Hypothalamus (tissue), 51 donors: ENCODE data around the gene HES7.
"Not testable (repeated sequence)": the region's sequence is repeated elsewhere in the genome, so short reads cannot be mapped to it uniquely, and the experiment has no call there.

Source experiments
- DNase-seq, 51 donors: peaks; one replicate each; lab custom pipeline; 2025; lab: John Stamatoyannopoulos, UW

HES7 gene

DNA sequence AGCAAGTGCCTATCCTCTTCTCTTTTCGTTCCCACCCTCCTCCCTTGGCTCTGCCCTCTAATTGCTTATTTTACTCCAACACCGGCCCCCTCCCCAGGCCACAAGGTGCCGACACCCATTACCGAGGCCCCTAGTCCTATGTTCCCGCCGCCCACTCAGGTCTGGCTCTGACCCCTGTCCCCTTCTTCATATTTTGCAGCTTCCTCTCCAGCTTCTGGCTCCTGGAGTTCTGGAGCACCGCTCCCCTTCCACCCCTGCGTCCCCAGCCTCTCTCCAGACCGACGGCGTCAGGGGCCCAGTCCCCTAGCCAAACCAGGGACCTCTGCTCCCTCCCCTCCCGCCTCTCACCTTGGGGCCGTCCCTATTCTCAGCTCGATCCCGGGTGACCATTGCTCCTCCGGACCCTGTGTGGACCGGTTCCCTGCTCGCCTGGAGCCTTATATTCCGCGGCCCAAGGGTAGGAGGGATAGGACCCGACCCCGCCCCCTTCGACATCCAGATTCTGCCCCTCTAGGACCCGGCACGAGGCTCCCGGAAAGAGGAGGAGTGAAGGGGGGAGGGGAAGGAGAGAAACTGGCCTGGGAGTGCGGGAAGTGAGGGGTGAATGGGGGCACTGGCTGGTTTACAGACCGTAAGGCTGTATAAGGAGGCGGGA, at the start of gene HES7:
HES7 (minus strand) TSS at position 412 of the 655 bp plus-strand sequence; CDS start at position 390, 22 bp downstream.
- no peak for DNase-seq

DNA sequence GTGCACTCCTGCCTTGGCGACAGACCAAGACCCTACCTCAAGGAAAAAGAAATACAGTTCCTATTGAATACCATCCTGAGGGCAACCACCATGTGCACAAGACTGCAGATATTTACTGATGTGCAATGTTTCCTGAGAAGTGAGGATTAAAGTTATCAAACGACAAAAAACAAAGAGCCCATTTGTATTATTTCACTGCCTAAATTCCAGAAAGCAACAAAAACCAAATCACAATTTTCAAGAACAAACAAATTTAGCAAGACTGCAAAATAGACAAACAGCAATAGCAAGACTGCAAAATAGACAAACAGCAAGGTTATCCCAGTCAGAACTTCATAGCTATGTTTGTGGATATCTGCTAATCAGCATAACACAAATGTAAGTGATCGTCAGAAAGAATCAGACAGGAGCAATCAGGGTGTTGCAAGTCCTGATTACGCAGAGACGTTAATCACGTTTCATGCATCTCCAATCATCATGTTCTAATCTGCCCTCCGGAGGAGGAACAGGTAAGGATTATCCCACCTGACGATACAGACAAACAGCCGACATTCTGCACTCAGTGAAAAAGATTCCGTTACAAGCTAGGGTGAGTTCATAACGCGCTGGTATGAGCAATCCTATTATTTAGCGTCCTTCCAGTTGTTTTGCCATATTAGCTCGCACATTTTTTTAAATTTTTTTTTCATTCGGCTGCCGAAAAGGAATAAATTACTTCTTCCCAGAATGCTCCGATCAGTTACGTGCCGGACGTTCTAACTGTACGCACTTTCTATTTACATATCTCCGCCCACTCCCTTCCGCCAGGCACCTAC, 49.4 kb upstream of the HES7 start:
- peak in 44 of 51 donors; percentile 17 to 97 (median 70) for DNase-seq

DNA sequence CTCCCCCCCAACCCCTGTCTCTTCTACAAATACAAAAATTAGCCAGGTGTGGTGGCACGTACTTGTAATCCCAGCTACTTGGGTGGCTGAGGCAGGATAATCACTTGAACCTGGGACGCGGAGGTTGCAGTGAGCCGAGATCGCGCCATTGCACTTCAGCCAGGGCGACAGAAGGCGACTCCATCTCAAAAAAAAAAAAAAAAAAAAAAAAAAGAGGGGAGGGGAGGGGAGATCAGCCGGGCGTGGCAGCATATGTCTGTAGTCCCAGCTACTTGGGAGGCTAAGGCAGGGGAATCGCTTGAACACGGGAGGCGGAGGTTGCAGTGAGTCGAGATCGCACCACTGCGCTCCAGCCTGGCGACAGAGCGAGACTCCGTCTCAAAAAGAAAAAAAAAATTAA, 46.3 kb upstream of the HES7 start:
- DNase-seq, result not testable (repeated sequence)

DNA sequence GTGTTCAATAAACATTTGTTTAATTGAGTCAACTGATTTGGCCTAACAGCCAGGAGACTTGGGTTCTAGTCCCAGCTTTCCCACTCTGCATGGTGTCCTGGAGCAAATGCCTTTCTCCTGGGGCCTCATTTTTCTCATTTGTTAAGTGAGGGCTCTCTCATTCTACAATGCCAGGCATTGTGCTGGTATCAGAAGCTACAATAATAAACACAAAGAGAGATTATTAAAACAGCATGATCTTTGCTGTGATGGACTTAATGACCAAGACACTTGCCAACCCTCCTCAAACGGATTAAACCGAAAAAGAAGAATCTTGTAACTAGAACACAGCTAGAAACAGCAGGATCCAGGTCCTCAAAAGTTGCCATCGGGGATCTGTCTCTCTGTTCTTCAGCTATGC, 43.6 kb upstream of the HES7 start:
- DNase-seq, result no peak

DNA sequence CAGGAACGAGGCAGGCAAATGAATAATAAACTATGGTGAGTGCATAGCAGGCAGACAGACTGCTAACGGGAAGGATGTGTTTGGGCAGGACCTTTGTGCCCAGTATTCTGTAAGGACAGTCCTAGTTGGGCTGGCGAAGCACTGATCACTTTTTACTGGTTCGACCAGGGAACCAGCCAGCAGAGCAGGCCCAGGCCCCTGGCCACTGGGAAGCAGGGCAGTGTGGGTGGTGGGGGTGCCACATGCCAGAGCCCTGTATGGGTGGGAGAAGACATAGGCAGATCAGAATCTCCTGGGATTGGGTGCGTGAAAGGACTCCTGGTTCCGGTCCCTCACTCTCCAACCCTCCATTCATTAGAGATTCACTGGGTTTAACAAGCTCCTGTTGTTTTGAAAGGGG, 42.8 kb upstream of the HES7 start:
- no peak for DNase-seq

DNA sequence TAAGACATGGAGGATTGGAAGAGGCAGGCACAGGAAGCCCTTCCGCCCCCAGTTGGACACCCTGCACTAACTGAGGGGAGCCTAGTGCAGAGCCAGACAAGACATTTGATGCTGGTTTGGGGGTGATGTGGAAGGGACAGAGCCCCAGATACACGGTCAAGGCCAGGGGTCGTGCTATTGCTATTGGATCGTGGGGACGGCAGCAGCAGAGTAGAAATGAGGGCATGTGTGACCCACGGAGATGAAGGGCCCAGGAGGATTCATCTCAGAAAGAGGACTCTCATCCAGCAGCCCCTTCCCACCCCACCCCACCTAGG, 40.9 kb upstream of the HES7 start:
- DNase-seq, result no peak

DNA sequence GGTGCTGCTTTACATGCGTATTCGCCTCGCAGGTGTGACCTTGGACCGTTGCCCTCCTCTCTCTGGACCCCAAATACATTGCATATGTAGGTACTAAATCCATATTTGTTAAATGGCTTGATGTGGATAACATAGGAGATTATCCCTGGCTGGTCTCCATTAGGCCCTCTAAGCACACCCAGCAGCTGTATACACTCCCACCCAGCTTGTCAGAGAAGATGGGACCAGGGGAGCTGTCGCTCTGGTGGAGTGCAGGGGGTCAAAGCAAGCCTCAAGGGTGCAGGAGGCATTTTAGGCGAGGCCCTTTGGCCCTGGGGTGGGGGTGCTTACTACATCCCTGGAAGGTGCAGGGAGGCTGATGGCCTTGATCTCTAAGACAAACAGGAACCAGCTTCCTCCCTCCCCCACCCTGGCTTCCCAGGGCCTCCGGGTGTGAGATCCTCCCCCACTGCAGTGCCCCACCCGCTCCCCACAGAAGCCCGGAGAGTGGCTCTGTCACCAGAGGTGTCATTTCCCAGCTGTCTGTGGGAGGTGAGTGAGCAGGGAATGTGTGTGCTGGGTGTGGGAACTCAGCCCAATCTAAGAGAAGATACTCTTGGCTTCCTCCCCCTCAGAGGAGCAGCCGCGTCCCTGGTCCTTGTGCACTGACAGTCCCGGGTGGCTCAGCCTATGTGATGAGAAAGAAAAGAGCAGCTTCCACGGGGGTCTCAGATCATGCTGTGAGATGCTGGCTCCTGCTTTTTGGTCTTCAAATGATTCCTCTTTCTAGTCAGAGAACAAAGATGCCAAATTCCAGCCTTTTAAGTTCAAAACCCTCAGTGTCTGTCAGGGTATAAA, 40.3 kb upstream of the HES7 start:
- DNase-seq, result peak in 32 of 51 donors; percentile 13 to 83 (median 42)

DNA sequence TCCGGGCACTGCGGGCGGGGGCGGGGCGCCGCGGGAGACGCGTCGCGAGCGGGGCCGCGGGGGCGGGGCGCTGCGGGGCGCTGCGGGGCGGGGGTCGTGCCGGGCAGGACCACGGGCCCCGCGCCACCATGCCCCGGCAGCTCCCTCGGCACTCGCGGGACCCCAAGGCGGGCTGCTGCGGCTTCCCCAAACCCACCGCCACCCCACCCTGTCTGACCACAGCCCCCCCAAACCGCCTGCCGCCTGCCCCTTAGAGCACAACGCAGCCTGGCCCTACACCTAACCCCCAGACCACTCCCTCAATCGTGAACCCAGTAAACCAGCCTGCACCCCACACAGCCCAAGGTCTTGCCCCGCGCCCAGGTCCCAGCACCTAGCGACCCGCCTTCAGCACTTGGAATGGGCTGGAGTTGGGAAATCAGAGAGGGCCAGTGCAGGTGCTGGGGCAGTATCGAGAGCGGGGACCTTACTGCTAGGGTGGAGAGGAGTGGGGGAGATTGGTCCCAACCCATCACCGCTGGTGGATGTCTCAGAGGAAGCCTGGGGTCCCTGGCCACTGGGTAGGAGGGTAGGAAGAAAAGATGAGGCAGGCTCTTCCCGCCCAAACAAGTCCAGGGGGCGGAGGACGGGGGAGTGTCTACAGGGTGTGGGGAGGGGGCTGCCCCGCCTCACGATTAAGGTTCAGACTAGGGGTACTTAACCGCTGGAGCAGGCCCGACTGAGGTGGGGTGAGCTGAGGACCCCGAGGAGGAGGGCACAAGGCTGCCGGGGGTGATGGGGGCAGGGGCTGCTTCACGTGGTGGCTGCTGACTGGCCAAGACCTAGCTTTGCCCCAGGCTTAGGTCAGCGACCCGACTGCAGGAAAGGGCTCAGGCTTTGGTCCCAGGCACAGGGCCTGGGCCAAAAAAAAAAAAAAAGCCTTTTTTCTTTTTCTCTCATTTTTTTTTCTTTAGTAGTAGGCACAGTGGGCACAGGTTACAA, 39.4 kb upstream of the HES7 start:
- peak in 12 of 51 donors; percentile 28 to 65 (median 54) for DNase-seq

DNA sequence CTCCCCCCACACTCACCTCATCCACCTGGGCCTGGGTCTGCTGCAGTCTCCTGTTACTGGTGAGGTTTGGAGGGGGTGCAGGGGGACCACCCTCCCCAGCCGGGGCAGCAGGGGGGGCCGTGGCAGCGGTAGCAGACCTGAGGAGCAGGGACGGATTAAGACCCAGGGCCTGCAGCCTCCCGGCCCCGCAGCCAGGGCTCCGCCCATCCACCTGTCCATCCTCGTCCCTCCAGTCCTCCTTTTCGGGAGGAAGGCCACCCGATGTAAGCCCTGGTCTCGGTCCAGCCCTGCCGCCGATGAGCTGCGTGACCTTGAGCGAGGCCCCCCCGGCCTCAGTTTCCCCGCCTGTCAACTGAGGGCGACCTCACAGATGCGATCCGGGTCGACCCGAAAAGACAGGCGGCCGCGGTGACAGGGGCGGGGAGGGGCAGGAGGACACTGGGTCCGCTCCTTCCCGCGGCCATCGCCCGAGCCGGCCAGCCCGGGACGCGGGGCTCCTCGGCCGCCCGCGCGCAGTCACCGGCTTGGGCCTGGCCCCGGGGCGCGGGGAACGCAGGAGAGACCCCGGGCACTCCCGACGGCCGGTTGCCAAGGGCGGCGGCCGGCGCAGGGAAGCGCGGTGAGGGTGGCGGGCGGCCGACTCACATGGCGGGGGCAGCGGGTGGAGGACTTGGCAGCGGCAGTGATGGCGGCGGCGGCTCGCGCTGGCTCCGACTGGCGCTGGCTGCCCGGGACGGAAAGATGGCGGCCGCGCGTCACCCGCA, 38.5 kb upstream of the HES7 start, which contains the start of gene VAMP2:
VAMP2 (minus strand) TSS at position 716 of the 764 bp plus-strand sequence; CDS start at position 647, 69 bp downstream.
- peak in 45 of 51 donors; percentile 18 to 89 (median 70) for DNase-seq

DNA sequence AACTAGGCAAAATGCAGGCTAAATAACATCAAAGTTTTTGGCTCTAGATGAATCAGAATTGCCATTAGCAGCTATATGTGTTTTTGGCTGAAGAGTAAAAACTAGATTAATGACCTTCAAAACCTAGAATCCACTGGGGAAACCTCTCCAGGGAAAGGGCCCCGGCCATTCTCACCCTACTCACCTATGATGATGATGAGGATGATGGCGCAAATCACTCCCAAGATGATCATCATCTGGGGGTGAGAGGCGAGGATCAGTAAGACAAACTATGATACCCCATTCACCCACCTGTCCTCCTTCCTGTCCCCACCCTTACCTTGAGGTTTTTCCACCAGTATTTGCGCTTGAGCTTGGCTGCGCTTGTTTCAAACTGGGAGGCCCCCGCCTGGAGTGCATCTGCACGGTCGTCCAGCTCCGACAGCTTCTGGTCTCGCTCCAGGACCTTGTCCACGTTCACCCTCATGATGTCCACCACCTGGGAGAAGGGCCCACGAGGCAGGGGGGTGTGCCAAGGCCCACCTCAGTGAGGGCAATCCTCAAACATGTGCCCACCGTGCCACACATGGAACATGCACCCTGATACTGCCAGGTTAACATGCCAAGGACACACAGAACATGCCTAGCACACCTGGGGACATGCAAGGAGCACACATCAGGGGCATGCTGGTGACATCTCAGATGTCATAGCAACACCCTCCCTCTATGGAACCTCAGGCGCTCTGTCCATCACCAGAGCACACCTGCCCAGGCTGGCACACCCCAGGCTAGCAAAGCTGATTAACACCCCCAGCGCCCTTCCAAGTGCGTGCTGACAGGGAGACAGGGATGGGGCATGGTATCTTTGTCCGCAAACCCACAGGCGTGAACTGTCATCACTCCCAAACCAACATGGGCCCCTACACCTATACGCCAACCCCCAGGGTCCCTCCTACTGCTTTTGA, 37.7 kb upstream of the HES7 start:
- no peak for DNase-seq

DNA sequence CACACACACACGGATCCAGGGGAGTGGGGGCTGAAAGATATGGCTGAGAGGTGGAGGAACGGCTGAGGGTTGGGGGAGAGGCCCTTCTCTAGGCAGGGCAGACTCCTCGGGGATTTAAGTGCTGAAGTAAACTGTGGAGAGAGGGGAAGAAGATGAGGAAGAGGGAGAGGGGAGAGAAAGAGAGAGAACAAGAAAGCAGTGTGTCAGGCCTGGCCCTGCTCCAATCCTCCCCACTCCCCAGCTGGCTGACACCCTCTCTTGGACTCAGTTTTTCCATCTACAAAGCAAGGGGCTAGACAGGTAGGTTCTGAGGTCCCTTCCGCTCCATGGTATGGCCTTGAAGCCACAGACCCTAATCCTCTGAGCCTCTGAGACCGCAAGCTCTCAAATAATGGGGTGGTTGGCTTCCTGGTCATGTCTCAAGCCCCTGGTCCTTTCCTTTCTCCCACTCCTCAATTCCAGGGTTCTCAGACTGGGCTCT, 36.9 kb upstream of the HES7 start:
- DNase-seq, result peak in 1 of 51 donors; percentile 12

DNA sequence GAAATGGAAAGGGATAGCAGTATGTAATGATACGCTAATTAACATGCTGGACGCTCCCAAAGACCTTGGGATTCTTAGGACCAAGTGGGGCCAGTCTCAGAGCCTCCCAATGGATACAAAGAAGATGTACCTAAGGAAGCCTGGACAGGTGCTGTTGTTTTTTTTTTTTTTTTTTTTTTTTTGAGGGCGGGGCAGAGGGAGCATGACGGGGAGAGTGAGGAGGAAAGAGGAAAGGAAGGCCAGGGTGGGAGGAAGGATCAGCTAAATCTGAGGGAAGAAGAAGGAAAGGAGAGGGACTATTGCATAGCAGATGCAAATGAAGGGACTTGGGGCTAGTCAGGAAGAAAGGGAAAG, 36.3 kb upstream of the HES7 start:
- no peak for DNase-seq

DNA sequence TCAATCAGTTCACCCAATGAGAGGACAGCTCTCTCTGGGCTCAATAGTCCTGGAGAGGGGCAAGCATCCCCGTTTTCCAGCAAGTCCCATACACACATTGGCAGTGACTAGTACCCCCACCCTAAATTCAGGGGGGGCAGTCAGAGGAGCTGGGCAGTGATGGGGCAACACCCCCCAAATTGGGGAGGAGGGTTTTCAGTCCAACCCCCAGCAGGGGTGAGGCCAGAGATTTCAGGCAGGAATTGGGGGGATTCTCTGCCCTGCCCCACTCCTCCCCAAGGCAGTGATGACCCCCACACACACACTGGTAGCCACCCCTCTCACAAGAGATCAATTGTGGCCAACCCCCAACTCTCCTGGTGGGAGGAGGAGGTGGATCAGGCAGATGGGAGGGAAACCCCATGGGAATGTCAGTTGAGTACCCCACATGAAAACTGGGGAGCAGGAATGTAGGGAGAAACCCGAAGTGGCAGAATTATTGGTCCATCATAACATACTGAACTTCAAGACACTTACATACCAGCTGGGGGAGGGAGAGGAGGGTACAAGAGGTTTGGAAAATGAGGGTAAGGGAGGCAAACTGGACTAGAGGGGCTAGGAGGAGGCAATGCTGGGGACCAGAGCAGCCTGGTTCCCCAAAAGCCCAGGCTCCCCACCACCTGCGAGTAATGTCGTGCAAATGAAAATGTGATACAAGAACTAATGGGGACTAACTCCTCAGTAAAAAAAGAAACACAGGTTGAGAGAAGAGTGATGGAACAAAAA, 35.7 kb upstream of the HES7 start:
- no peak for DNase-seq

DNA sequence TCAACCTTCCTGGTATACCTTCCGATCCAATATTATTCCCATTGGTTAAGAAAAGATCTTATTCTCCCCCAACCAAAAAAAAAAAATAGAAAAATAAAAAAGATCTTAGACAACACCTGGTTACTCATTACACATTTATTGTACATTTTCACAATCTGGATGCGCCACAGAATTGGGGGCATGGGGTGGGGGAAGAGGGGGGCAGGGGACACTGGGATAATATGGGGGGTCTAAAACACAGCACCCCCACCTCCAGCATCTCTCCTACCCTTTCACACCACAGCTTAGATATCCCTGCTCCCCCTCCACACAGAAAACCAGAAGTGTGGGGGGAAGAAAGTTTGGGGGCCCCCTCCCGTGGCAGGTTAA, 35.1 kb upstream of the HES7 start:
- no peak for DNase-seq

DNA sequence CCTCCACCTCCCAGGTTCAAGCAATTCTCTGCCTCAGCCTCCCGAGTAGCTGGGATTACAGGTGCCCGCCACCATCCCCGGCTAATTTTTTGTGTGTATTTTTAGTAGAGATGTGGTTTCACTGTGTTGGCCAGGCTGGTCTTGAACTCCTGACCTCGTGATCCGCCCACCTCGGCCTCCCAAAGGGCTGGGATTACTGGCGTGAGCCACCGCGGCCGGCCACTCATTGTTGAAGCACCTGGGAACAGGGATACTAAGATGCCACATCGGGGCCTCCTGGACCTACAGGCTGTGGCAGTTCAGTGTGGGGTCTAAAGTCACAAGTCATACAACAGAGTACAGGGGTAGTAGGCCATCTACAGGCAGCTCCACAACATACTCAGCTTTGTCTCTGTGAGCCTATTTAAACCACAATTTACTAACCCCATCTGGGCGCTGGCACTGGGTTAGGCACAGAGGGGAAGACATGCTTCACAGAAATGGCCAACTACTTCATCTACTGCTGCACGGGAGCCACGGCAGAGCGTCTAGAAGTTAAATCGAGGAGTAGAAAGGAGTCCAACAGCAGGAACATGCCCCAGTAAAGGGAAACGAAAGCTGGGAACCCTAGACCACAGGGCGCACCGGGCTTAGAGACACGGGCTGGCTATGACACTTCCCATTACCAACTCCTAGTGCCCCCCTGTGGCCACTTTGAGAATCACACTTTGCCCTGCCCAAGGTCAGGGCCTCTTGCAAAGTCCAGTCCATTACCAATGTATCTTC, 34.5 kb upstream of the HES7 start:
- peak; percentile 18 to 94 (median 79) for DNase-seq

DNA sequence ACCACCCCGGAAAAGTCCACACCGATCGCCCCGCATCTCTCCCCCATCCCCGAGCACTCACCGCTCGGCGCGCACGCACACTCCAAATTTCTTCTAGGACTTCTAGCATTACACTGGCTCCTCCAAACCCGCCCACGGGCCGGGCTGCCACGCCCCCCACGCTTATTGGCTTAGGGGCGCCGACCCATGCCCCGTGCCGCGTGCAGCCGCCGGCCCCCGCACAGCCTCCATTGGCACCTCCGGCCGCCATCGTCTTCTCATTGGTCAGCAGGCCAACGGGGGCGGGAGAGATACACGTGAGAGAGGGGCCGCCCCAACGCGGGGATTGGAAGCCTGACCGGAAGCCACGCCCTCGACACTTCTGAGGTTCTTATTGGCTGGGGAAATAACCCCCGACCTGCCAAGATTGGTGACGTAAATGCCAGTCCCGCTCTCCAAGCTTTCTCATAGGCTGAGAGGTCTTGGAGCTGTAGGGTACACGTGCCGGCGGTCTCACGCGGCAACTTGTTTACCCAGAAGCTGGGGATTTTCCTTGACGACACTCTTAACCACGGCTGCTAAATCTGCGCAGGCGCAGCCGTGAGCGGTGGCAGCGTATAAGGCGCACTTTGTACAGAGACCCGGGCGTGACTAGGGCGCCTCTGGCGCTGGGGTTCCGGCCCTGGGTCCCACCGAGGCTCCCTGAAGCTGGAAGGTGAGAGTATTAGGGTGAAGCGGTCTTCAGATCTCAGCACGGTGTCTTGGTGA, 32.5 kb upstream of the HES7 start:
- DNase-seq, result peak; percentile 93 to 100 (median 99)
